Spleen (tissue), 11 donors: ENCODE results near the gene RBM26. TPM values are rescaled to one million over a fixed set of nuclear protein-coding genes. Genes with fewer than 3 reads are reported as not detected.

Source experiments
- DNase-seq: peaks from one replicate; pipeline ENCODE4 v3.0.0-alpha.2; 2020
- H3K27ac ChIP-seq, 8 donors: fragments of 200-600 bp; sonication (generic) in 7 of 8; 1 replicate in 4 of 8; 2 replicates in 4 of 8; pipeline versions ENCODE4 v1.5.0 to v1.8.0; 2016 to 2021; ENCODE audit warnings: inconsistent platforms in 4 of 8, mild to moderate bottlenecking in 4 of 8, moderate library complexity in 1 of 8
- H3K27me3 ChIP-seq, 7 donors: fragments of 200-600 bp; sonication (generic) in 6 of 7; replicated peaks in 1 of 7; 1 replicate in 4 of 7; 2 replicates in 3 of 7; pipeline versions ENCODE4 v1.5.0 to v1.8.0; 2016 to 2021; ENCODE audit warnings: inconsistent platforms in 3 of 7, mild to moderate bottlenecking in 1 of 7
- H3K36me3 ChIP-seq, 6 donors: fragments of 200-600 bp; sonication (generic) in 5 of 6; 1 replicate in 4 of 6; 2 replicates in 2 of 6; pipeline versions ENCODE4 v1.5.0 to v1.8.0; 2016 to 2021; ENCODE audit warnings: inconsistent platforms in 2 of 6
- H3K4me1 ChIP-seq, 6 donors: fragments of 200-600 bp; sonication (generic) in 5 of 6; 1 replicate in 3 of 6; 2 replicates in 3 of 6; pipeline versions ENCODE4 v1.5.0 to v1.8.0; 2016 to 2021; ENCODE audit warnings: inconsistent platforms in 3 of 6
- H3K4me3 ChIP-seq, 8 donors: fragments of 200-600 bp; sonication (generic) in 7 of 8; 1 replicate in 4 of 8; 2 replicates in 4 of 8; pipeline versions ENCODE4 v1.5.0 to v1.8.0; 2016 to 2021; ENCODE audit warnings: inconsistent platforms in 4 of 8, mild to moderate bottlenecking in 4 of 8, moderate library complexity in 2 of 8
- H3K9me3 ChIP-seq, 8 donors: fragments of 200-600 bp; sonication (generic) in 7 of 8; 1 replicate in 4 of 8; 2 replicates in 4 of 8; pipeline versions ENCODE4 v1.5.0 to v1.8.0; 2016 to 2021; ENCODE audit warnings: inconsistent platforms in 4 of 8
- CTCF ChIP-seq, 11 experiments: fragments of 200-600 bp in 7 of 11; fragments of 450-650 bp in 4 of 11; sonication (generic) in 4 of 11; IDR thresholded peaks in 8 of 11; conservative IDR thresholded peaks in 3 of 11; 1 replicate in 7 of 11; 2 replicates in 4 of 11; pipeline versions ENCODE4 v1.4.0 to v1.8.0; 2016 to 2021; ENCODE audit warnings: antibody characterized with exemption in 11 of 11, inconsistent platforms in 4 of 11, mild to moderate bottlenecking in 1 of 11
- POLR2A ChIP-seq, 3 donors: fragments of 450-650 bp; IDR thresholded peaks; one replicate each; pipeline ENCODE4 v1.5.1; 2017; ENCODE audit warnings: antibody characterized with exemption in 3 of 3, mild to moderate bottlenecking in 1 of 3
- POLR2AphosphoS5 ChIP-seq, 3 donors: sonication (generic); formaldehyde crosslinking; IDR thresholded peaks; one replicate each; pipeline ENCODE4 v1.5.1; 2017; ENCODE audit warnings: antibody characterized with exemption in 3 of 3
- WGBS, 5 donors: extraction: QIAGEN DNeasy Blood & Tissue Kit in 3 of 5; methylation state at CpG; one replicate each; pipeline versions ENCODE4 v1.1.5 to v1.1.7; 2013 to 2018; 5-methylcytosine and 5-hydroxymethylcytosine counted together
- intact Hi-C: fragments of 100-400 bp; cut with DNase I; formaldehyde crosslinking; loops from one replicate; pipeline ENCODE4 v1.15.0; 2023; ENCODE audit warnings: low total_unique reads
- polyA plus RNA-seq, 3 donors: library from polyadenylated mRNA; stranded (reverse); fragments of 200-250 nt; gene quantifications; one replicate each; pipeline ENCODE4 v1.2.1, GENCODE V29; 2013
- total RNA-seq, 7 donors: library from RNA; depleted of rRNA in 3 of 7; stranded (reverse); fragments of >200 nt in 3 of 7; fragmentation: NEBNext Ultra II Directional in 4 of 7; extraction: Animal tissue kit (Norgen Biotek cat#: 25700) in 4 of 7; gene quantifications; one replicate each; pipeline versions ENCODE4 v1.1.0 to v1.2.1, GENCODE V29; 2016 to 2021
- donor health status: healthy with polysubstance abuse.
- donor health status: DM: no; HTN: no; CAD: no; lungs with moderate emphysema.
- donor health status: DM: no; HTN: no; CAD: no.
- donor health status: Bipolar disorder and iron deficiency.
- donor health status: healthy.
- donor health status: DM: no; HTN: no; CAD: no.
- donor health status: DM: yes; HTN: yes; CAD: no.

The RBM26 gene
- total and polyA plus RNA-seq, 10 donors, result 25.6 to 87.6 (median 63.6) TPM

- peaks cover 35 to 81% (median 70%) of the 10 kb centered on the region in 6 donors for H3K4me1 ChIP-seq
- DNase-seq, result no peak
Observed at GRCh38 chr13:79398127-79398526, 7.9 kb downstream of the RBM26 start.

GRCh38 chr13:79395881-79396280 is 10.2 kb downstream of the RBM26 start:
- Histone ChIP-seq H3K27me3 (no peaks in the 10 kb centered on the region), H3K36me3 (peaks cover 0 to 46% (median 9%) of the 10 kb centered on the region in 6 donors), H3K9me3 (peaks cover 0 to 16% (median 13%) of the 10 kb centered on the region in 8 donors), H3K4me1 (peaks cover 40 to 77% (median 63%) of the 10 kb centered on the region in 6 donors), H3K27ac (peak overlapping the region in 1 of 8 donors; percentile 78), H3K4me3 (no peak overlapping the region)
- TF ChIP-seq CTCF (IDR thresholded peaks at IDR 0.05 in 8 of 11, conservative IDR thresholded peaks at IDR 0.05 in 3 of 11) (no peak), POLR2A (IDR thresholded peaks at IDR 0.05) (no peak), POLR2AphosphoS5 (IDR thresholded peaks at IDR 0.05) (no peak)
- DNase-seq, result no peak
- 89 to 94% (median 89%) methylated on average over 4 of the region's 4 CpGs for WGBS, 5 donors
- intact Hi-C loops, result no loop called here

More at GRCh38 chr13:79398127-79398526, 7.9 kb downstream of the RBM26 start:
- peak overlapping the region in 2 of 8 donors; percentile 0 to 3 for H3K27ac ChIP-seq
- TF ChIP-seq POLR2A (IDR thresholded peaks at IDR 0.05) (no peak), CTCF (IDR thresholded peaks at IDR 0.05 in 8 of 11, conservative IDR thresholded peaks at IDR 0.05 in 3 of 11) (no peak), POLR2AphosphoS5 (IDR thresholded peaks at IDR 0.05) (no peak)
- H3K9me3 ChIP-seq, result peaks cover 0 to 16% (median 13%) of the 10 kb centered on the region in 8 donors
- no peaks in the 10 kb centered on the region for H3K27me3 ChIP-seq
- no peak overlapping the region for H3K4me3 ChIP-seq
- intact Hi-C loops, result no loop called here
- peaks cover 0 to 42% (median 9%) of the 10 kb centered on the region in 6 donors for H3K36me3 ChIP-seq

- intact Hi-C loops, result no loop called here
- H3K27me3 ChIP-seq, result no peaks in the 10 kb centered on the region
- DNase-seq, result peak; percentile 84
- 31 to 46% (median 38%) methylated on average over 14 of the region's 14 CpGs for WGBS, 5 donors
- peak overlapping the region in 3 of 8 donors; percentile 6 to 59 (median 14) for H3K4me3 ChIP-seq
- TF ChIP-seq POLR2AphosphoS5 (IDR thresholded peaks at IDR 0.05), result peak in 2 of 3 donors; percentile 28 to 51
- TF ChIP-seq POLR2A (IDR thresholded peaks at IDR 0.05), result no peak
- no peak for TF ChIP-seq CTCF (IDR thresholded peaks at IDR 0.05 in 8 of 11, conservative IDR thresholded peaks at IDR 0.05 in 3 of 11)
- peaks cover 0 to 30% (median 9%) of the 10 kb centered on the region in 6 donors for H3K36me3 ChIP-seq
- H3K9me3 ChIP-seq, result peaks cover 0 to 16% (median 13%) of the 10 kb centered on the region in 8 donors
- H3K27ac ChIP-seq, result peak overlapping the region; percentile 30 to 88 (median 74)
- peaks cover 29 to 77% (median 64%) of the 10 kb centered on the region in 6 donors for H3K4me1 ChIP-seq
Observed at GRCh38 chr13:79393564-79394249, 12.3 kb downstream of the RBM26 start.

GRCh38 chr13:79392882-79393563 is 13.0 kb downstream of the RBM26 start:
- peak overlapping the region in 2 of 8 donors; percentile 14 to 59 for H3K4me3 ChIP-seq
- H3K9me3 ChIP-seq, result peaks cover 0 to 16% (median 13%) of the 10 kb centered on the region in 8 donors
- intact Hi-C loops, result no loop called here
- WGBS, 5 donors, result 59 to 70% (median 67%) methylated on average over 6 of the region's 6 CpGs
- DNase-seq, result no peak
- H3K27me3 ChIP-seq, result no peaks in the 10 kb centered on the region
- H3K27ac ChIP-seq, result peak overlapping the region; percentile 30 to 88 (median 74)
- TF ChIP-seq POLR2A (IDR thresholded peaks at IDR 0.05) (no peak), POLR2AphosphoS5 (IDR thresholded peaks at IDR 0.05) (no peak), CTCF (IDR thresholded peaks at IDR 0.05 in 8 of 11, conservative IDR thresholded peaks at IDR 0.05 in 3 of 11) (no peak)
- H3K4me1 ChIP-seq, result peaks cover 28 to 77% (median 61%) of the 10 kb centered on the region in 6 donors
- H3K36me3 ChIP-seq, result peaks cover 0 to 25% (median 9%) of the 10 kb centered on the region in 6 donors
